Subcutaneous adipose tissue (tissue), 4 donors: ENCODE data around the gene SPRN. TPM values are rescaled to one million over a fixed set of nuclear protein-coding genes. Genes with fewer than 3 reads are reported as not detected.

Source experiments
- total RNA-seq, 4 donors: library from RNA; depleted of rRNA; stranded (reverse); fragments of >200 nt; gene quantifications; one replicate each; pipeline ENCODE4 v1.1.0, GENCODE V29; 2016
- TF ChIP-seq, protein P1 (sequence below): fragments of 450-650 bp; IDR thresholded peaks from one replicate; pipeline ENCODE4 v1.5.1; 2016; ENCODE audit warnings: low read depth, mild to moderate bottlenecking, control low read depth, antibody characterized with exemption, moderate library complexity

Gene SPRN
- total RNA-seq, 4 donors from 2014 or later, result not detected

DNA sequence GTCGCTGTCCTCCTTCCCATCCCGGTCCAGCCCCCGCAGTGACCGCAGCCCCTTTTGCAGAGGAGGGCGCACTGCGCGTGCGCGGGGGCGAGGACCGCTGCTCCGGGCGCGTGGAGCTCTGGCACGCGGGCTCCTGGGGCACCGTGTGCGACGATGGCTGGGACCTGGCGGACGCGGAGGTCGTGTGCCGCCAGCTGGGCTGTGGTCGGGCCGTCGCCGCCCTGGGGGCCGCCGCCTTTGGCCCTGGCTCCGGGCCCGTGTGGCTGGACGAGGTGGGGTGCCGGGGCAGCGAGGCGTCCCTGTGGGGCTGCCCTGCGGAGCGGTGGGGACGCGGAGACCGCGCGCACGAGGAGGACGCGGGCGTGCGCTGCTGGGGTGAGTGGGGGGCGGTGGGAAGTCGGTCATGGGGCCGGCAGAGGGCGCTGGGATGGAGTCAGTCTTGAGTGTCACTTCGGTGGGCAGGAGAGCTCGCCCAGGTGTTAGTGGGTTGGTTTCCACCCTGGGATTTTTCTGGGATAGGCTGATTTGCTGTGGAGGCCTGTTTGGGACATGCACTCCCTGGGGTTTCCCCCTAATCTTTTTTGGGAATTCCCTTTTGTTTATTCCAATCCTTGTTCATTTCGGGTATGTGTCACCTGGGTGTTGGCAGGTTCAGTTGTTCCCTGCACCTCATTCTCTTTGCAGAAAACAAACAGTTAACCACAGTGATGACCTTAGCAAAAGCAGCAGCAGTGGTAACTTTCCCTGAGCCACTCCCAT is 40.9 kb upstream of the SPRN start:
- TF ChIP-seq, protein P1, sequence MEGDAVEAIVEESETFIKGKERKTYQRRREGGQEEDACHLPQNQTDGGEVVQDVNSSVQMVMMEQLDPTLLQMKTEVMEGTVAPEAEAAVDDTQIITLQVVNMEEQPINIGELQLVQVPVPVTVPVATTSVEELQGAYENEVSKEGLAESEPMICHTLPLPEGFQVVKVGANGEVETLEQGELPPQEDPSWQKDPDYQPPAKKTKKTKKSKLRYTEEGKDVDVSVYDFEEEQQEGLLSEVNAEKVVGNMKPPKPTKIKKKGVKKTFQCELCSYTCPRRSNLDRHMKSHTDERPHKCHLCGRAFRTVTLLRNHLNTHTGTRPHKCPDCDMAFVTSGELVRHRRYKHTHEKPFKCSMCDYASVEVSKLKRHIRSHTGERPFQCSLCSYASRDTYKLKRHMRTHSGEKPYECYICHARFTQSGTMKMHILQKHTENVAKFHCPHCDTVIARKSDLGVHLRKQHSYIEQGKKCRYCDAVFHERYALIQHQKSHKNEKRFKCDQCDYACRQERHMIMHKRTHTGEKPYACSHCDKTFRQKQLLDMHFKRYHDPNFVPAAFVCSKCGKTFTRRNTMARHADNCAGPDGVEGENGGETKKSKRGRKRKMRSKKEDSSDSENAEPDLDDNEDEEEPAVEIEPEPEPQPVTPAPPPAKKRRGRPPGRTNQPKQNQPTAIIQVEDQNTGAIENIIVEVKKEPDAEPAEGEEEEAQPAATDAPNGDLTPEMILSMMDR, result no peak

DNA sequence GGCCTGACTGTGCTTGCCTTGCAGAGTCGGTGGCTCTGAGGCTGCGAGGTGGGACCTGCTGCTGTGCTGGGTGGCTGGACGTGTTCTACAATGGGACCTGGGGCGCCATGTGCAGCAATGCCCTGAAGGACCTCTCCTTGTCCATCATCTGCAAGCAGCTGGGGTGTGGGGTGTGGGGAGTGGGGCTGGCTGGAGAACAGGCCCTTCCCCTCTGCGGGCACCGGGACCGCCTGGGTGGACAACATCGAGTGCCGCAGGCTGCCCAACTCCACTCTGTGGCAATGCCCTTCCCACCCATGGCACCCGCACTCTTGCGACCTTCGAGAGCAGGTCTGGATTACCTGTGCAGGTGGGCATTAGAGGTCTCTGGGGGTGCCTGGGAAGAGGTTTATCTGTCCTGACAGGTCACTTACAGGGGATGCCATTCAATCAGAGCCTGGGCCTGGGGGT is 40.2 kb upstream of the SPRN start:
- TF ChIP-seq, protein P1, result no peak

DNA sequence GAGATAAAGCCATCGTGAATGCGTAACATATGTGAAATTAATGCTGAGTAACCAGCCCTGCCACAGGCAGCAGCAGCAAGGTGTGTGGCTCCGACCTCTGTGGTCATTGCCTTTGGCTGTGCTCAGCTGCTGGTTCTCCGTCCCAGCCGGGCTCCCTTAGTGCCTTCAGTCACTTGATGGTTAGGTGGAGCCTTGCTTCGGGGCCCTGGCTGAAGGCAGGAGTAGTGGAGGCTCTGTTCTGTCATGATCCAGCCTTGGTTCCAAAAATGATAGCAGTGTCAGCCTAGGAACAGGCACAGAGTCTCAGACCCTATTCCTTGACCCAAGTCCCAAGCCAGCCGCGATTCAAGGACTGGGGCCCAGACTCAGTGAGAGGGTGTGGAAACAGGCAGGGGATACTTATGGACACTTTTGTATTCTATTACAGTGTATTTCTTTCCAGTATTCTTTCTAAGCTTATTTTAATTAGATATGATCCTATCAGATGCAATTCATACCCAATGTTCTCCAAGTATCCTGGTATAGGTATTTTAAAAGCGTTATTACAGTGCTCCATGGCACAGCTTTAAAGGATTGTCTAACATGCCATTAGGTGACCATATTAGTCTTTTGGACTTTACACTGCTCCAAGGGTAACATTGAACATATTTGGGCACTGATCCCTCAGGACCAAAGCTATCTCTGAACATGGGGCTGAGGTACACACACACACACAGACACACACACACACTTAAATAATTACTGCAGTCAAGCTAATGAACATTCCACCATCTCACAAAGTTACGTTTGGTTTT is 38.3 kb upstream of the SPRN start:
- TF ChIP-seq, protein P1, result no peak

- TF ChIP-seq, protein P1, result no peak
Observed at GRCh38 chr10:133461841-133462240, 37.4 kb upstream of the SPRN start.

DNA sequence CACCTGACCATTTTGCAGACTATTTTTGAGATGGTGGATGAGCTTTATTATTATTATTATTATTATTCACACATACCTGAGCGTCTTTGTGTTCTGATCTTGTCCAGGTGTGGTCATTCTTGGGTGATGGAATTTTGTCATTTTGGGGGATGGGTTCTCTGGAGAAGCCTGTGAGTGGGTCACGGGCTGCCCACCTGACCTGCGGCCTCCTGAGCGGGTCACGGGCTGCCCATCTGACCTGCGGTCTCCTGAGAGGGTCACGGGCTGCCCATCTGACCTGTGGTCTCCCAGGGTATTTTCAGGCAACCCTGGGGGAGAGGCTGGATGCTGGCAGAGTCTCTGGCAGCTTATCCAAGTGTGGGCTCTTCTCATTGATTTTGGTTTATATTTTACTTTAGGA is 36.6 kb upstream of the SPRN start:
- TF ChIP-seq, protein P1, result no peak

DNA sequence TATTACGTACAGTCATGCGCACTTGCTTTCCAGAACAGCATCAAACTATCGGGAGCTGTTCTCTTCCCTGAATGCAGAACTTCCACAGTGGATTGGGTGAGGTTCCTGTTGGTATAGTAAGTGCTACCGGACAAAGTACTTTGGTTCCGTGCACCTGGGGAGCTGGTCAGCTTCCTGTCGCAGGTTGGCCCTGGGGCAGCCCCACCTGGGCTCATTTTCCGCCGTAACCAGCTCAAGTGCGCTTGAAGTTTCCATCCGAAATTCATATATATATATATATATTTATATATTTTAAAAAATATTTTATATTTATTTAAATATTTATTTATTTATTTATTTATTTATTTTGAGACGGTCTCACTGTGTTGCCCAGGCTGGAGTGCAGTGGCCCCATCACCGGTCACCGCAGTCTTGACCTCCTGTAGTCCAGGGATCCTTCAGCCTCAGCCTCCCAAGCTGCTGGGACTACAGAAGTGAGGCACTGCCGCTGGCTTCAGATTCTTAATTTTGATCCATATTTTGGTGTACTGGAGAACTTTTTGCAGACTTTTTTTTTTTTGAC is 35.9 kb upstream of the SPRN start:
- TF ChIP-seq, protein P1, result no peak
